CD4-positive, alpha-beta T cell treated with Interleukin-15 for 1 hour (primary cell): ENCODE measurements around the gene AMIGO3.
A peak's percentile ranks its signal among the peaks of the same experiment; 100 is the strongest.
"Not testable (repeated sequence)": the region's sequence is repeated elsewhere in the genome, so short reads cannot be mapped to it uniquely, and the experiment has no call there.

Experiments
- DNase-seq: peaks from one replicate; pipeline ENCODE4 v3.0.0-alpha.2; 2020

AMIGO3 gene

DNA sequence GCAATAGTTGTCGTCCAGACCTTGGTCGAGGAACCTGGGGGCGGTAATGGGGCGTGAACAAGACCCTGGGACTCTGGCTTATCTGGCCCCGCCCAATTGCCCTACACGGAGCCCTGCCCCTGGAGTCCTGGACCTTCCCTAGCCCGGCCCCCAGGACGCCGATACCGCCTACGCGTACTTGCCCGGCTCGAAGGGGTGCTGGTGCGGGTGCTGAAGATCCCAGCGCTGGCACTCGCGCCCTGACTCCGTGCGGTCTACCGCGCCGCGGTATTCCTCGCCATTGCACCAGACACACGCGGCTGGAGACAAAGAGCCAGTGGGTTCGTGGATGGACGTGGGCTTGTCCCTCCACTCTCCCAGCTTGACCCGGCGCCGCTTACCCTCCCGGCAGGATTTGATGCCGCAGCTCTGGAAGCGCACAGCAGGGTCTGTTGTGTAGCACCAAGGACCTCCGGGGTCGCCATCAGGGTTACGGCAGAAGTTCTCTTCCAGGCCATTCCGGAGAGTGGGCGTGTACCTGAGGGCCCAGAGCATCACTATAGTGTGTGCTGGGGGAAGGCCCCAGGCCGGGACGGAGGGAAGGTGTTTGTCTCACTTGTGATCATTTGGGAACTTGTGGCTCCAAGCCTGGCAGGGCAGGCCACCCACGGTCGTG is 32.6 kb downstream of the AMIGO3 start:
- DNase-seq: peak; percentile 39

DNA sequence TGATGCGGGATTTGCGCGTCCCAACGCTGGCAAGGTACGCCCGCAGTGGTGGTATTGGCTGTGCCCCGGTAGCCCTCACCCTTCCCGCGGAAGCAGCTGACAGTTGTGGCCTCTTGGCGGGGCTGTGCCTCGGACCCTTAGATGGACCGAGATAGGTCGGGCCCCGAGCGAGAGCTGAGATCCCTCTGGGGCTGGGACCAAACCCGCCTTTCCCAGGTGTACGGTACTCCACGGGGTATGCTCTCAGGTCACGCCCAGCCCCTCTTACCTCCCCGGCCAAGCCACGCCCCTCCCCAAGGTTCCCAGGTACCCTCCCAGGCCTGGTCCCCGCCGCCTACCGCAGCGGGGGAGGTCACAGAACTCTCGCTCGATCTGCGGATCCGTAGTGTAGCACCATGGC is 33.1 kb downstream of the AMIGO3 start:
- DNase-seq: peak; percentile 42

DNA sequence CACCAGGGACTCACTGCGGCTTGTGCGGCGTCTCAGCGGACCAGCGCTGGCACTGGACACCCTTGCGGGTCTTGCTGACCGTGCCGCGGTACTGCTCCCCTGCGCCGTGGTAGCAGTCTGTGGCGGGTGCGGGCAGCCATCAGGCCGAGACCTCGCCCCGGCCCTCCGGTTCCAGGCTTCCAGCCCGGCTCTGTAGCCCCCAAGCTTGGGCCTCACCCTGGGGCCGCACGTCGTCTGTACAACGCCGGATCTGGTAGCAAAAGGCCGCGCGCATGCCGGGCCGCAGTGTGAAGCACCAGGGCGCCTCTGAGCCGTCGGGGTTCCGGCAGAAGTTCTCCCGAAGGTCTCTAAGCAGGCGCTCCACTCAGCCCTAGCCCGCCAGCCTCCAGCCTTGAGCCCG is 33.6 kb downstream of the AMIGO3 start:
- DNase-seq: not testable (repeated sequence)

DNA sequence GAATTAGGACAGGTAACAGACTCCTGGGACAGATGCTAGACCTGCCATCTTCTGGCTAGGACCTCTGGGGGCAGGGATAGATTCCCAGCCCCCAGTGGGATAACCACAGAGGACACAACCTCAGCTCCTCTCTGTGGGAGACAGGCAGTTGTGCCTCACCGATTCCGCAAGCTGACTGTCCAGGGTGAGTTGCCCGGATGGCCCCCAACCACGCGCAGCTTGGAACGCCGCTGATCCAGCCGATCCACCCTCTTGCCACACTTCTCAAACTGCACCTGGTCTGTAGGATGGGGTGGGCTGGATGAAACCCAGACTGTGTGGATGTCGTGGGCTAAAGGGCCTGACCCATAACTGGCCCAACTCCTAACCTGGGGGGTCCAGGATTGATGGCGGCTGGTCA is 34.4 kb downstream of the AMIGO3 start:
- not testable (repeated sequence) for DNase-seq

DNA sequence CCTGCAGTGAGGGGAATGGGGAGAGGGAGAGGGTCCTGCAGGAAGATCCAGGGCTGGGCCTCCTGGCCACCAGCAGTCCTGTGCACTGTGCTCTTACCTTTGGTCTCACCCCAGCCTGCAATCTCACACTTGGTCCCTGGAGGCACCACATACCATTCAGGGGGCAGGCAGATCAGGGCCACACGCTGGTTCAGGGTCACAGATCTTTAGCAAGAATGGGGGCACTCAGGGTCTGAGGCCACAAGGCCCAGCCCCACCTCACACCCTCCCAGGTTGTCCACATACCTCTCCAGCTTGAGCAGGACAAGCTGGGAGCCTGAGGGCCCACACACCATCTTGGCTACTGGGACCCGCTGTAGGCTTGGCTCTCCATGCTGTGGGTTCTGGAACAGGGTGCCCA is 35.0 kb downstream of the AMIGO3 start:
- not testable (repeated sequence) for DNase-seq

DNA sequence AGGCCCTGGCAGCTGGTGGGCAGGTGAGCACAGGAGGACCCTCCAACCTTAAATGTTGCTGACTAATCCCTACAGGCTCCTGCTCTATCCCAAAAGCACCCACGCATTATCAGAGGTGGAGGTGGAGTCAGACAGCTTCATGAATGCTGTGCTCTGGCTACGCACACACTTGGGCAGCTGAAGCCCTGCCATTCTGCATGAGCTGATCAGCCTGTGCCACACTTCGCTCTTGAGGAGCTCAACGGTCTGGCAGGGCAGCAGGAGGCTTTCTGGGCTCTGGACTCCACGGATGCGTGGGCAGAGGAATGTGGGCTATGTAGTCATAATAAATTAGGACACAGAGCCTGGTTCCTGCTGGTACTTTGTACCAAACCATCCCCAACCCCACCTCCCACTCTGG is 36.3 kb downstream of the AMIGO3 start:
- no peak for DNase-seq

DNA sequence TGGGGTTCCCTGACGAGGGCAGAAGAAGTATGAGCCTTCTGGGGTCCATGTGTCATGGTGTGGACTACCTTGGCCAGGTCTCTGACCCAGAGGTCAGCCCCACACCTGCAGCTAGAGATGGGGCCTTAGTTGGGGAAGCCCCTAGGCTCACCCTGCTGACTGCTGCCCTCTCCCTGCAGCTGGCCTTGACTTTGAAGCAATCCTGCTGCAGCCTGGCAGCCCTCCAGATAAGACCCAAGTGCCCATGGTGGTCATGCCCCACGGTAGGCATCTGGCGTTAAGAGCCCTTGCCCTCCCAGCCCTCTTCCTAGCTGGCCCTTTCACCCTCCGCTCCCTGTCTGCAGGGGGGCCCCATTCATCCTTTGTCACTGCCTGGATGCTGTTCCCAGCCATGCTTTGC is 37.9 kb downstream of the AMIGO3 start:
- DNase-seq: no peak

DNA sequence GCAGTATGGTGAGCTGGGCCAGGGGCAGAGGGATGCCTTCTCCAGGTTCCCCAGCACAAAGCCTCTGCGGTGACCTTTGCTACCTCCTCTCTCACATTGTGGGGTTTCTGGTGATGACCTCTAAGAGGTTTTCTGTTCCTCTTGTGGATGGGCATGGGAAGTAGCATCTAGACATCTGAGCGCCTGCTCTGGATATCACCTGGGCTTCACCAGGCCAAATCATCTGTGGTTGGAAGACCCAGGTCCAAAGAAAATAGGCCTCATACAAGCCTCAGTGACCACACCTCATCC is 38.3 kb downstream of the AMIGO3 start:
- DNase-seq: no peak

DNA sequence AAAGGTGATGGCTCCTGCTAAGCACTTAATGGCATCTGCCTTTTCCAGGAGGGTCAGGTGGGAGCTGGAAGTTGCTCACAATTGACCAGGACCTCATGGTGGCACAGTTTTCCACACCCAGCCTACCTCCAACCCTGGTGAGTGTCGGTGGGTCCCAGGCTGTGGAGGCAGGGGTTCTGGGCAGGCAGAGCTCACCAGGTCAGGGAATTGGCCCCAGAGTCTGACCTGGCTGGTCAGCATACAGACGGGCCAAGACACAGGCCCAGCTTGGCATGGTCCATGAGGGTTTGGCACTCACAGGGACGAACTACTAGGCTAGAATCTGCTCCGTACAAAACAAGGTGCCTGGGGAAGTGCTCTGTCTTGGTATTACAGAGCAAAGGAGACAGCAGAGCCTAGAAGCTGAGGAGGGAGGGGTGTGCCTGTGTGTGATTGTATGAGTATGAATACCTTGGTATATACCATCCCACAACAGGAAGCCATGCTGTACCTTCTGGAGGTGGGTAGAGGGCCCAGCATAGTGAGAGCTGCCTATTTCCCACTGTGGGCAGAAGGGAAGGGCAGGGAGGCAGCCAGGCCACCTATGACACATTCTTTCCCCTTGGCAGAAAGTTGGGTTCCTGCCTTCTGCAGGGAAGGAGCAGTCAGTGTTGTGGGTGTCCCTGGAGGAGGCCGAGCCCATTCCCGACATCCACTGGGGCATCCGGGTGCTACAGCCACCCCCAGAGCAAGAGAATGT is 38.8 kb downstream of the AMIGO3 start:
- DNase-seq: no peak

DNA sequence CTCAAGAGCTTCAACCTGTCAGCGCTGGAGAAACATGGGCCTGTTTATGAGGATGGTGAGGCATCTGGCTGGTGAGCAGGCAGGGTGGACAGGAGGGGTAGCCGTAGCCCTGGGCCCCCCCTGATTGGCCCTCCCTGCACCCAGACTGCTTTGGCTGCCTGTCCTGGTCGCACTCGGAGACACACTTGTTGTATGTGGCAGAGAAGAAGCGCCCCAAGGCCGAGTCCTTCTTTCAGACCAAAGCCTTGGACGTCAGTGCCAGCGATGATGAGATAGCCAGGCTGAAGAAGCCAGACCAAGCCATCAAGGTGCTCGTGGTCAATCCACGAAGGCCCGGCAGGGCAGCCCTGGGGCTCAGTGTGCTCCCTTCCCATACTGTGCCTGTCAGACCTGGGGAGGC is 43.6 kb downstream of the AMIGO3 start:
- no peak for DNase-seq

DNA sequence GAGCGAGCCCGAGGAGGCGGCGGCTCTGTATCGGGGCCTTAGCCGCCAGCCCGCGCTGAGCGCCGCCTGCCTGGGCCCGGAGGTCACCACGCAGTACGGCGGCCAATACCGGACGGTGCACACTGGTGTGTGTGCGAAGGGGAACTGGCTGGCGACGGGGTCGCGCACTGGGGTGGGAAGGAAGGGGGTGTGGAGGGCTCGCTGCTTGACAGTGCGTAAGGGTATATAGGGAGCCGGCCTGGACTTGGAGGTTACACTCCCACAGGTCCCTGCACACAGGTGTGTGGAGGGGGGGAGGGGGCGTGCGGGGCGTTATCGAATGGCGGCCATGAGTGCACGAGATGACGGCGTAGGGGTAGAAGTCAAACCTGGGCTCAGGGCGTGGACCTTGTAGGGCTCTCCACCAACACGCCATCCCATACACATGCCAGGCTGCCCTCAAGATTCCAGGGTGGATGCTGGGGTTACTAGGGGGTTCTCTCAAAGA is 44.9 kb downstream of the AMIGO3 start:
- DNase-seq: no peak

DNA sequence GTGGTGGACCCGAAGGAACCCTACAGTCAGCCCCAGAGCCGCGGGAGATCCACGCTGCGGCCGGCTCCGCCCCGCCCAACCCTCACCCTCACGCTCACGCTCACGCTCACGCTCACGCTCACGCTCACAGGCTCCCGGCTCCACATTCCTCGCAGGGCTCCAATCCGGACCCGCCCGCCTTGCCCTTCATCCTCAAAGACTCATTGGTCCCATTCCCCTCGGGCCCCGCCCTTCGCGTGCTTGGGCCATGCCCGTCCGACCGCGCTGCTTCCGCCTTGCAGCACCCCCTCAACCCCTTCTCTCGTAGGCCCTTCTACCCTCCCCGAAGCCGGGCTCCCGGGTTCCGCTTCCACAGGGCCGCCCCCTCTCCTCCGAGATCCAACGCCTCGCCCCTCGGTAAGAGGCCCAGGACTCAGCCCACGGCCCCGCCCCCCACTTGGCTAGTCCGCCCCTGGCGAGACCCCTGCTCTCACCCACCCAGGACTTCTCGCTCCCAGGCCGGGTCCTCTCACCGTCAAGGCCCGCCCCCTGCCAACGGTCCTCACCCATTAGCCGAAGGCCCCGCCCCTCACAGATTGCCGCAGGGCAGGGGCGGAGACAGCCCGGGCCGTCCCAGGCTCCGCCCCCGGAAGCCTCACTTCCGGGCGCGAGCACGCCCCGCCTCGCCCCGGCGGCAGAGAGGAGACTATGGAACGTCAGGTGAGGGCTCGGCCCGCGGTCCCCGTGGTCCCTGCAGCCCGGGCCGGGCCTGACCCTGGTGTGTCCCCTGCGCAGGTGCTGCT is 45.6 kb downstream of the AMIGO3 start, which contains the start of gene APEH:
TSS of gene APEH (plus strand) at position 637 of the 782 bp plus-strand sequence. CDS start at position 688, 51 bp downstream.
- peak; percentile 98 for DNase-seq

DNA sequence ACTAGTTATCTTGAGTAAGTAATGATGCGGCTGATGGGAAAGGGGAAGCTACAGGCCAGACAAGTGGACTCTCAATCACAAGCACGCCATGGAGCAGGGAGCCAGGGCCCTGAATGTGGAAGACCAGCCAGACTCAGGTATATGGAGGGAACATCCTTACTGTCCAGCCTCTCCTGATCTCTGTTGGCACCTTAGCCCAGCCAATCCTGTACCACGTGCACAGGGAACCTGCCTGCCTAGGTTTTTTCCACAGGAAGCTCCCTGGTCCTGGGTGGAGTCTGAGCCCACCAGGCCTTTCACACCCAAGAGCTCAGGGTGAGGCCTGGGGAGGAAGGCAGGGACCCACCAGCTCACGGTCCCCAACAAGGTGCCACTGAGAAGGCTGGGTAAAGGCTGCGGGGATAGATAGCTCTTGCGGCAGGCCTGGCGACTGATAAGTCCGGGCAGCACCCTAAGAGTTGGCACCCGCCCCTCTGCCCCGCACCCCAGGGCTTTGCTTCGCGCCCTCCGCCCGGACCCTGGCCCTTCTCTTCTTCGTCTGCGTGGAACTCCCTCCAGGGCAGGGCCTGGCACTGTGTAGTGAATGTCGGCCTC is 46.3 kb downstream of the AMIGO3 start:
- no peak for DNase-seq

DNA sequence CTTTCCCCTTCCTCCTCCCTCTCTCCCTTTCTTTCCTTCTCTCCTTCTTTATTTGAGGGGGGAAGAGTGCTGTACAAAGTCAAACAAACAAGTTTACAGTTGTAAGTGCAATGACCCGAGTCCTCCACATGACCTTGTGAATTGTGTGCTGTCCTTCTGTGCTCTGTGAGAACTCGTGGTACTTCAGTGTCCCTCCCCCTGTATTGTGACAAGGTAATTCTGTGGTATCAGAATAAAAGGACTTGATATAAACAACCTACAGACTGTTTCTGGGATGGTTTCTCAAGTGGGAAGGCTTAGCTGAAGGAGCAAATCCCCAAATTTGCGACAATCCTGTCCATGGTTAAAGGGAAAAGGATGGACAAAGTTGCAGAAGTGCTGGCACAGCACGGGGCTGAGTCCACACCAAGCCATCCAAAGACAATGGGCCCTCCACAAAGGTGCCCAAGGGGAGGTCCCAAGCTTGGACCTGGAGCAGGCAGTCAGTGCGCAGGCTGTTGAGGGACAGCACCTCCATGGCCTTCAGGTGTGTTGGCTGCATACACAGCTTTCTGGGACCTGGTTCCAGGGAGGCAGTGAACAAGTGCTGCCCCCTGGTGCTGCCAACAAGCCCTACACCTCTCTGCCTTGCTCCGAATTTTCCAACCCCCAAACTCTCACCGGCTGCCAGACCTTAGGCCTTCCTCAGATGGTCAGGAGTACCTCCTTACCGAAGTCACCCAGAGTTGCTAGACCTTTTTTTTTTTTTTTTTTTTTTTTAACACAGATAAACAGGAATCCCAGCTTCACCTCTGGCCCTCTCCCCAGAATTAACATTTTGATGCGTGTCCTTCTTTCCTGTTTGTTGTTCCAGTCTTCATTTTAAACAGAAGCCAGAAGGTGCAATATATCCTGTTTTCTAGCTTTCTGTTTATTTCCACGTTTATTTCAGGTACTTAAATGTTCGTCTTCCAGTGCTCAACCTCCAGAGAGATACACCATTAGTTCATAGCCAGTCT is 47.9 kb downstream of the AMIGO3 start:
- DNase-seq: peak; percentile 63

DNA sequence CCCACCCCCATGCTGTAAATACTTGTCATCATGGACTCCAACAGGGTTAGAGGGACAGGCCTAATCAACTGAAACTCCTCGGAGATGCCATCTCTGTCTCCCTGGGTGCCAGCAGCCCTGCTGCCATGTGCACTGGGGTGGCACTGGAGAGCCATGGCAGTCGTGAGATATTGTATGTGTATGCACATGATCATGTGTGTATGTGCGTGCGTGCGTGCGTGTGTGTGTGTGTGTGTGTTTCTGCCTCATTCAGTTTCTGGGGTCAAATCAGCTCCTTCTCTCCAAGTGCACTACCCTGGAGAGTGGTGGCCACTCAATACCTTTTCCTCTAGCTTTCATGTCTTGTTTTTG is 48.6 kb downstream of the AMIGO3 start:
- DNase-seq: no peak

DNA sequence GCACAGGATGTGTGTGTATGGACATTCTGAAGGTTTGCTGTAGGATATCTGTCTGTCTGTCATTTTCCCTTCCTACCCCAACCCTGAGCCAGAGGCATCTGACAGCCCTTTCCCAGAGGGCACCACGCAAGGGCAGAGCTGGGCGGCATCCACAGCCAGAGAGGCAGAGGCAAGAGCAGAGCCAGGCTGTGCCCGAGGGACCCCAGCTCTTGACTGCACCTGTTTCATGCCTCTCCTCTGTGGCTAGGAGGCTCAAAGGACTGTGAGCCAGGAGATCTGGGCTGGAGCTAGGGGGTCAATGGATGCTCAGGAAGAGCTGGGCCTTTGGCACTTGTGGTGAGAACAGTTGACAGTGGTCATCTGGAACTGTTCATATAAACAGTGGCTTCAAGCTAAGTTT is 50.1 kb downstream of the AMIGO3 start:
- DNase-seq: no peak

DNA sequence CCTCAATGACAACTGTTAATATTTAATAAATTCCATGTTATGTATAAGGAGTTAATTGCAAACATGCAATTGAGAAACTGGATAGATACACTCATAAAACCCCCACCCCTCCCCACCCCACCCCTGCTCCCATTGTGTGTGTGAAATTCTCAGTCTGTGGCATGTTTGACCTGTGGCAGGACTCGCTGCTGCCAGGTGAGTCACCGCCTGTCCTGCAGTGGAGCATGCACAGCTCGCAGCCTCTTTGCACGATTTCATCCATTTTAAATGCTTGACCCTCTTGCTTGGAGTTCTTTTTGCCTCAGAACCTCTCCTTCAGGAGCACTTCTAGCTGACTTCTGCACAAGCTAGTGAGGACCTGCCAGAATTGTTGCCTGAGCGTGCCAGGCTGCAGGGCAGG is 50.6 kb downstream of the AMIGO3 start:
- no peak for DNase-seq

DNA sequence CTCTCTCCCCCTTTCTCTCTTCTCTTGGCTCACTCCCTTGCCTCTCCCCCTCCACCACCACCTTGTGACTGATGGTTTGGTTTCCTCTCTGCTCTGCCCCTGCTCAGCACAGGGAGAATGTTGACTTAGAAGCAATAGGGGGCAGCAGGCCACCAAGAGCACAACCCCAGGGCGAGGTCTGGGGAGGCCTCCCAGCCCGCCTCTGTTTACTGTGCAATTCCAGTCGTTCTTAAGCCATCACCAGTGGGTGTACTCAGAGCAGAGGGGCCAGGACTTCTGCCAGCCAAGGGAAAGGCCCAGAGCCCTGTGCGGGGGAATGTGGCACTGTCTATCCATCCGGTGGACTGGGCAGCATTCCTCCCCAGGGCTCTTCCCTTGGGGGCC is 51.1 kb downstream of the AMIGO3 start:
- DNase-seq: no peak

DNA sequence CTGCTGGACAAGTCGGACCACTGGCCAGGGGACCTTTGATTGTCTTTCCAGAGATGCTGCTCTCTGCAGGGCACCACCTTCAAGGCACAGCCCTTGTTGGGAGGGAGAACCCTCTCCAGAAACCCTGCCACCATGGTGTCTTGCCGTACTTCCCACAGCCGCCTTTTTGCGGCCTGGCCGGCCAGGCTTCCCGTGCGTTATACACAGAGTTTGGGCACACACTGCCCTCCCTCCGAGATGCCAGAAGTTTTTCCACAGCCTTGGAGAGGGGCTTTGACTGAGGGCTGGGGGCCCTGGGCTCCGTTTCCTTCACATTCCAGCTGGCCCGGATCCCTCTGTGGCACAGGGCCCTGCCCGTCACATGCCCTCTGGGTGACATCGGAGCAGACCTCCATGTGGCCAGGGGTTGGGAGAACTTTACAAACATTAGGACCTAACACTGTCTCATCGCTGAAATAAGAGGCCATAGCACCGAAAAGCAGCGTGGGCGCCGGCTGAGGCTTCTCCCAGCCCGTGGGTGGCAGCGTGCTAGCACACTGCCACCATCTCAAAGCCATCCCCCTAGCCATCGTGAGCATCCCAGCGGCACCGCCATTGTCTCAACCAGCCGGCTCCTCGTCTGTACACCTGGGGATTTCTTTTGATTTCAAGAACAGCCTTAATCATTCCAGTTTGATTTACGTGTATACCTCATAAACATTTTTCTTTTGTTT is 51.6 kb downstream of the AMIGO3 start:
- DNase-seq: no peak
